Ovary (tissue), 9 donors: ENCODE measurements around the gene EFNA5. TPM values are rescaled to one million over a fixed set of nuclear protein-coding genes. Genes with fewer than 3 reads are reported as not detected.

Experiments used
- DNase-seq, 5 donors: peaks; one replicate each; pipeline ENCODE4 v3.0.0-alpha.2; 2019 to 2020
- H3K27ac ChIP-seq, 2 donors: fragments of 200-600 bp; one replicate each; pipeline versions ENCODE4 v1.5.1 to v1.8.0; 2019 to 2022
- H3K27me3 ChIP-seq: fragments of 200-600 bp; one replicate; pipeline ENCODE4 v1.8.0; 2022
- H3K36me3 ChIP-seq: fragments of 200-600 bp; sonication (generic); one replicate; pipeline ENCODE4 v1.5.1; 2019
- H3K4me1 ChIP-seq: one replicate; pipeline ENCODE4 v1.8.1; 2013; ENCODE audit warnings: mild to moderate bottlenecking, moderate library complexity; ENCODE audit not compliant: insufficient read depth
- H3K4me3 ChIP-seq: fragments of 200-600 bp; sonication (generic); one replicate; pipeline ENCODE4 v1.5.1; 2017
- H3K9me3 ChIP-seq, 2 donors: fragments of 200-600 bp in 1 of 2; sonication (generic) in 1 of 2; one replicate each; pipeline versions ENCODE4 v1.5.1 to v1.8.1; 2013 to 2019; ENCODE audit warnings: mild to moderate bottlenecking in 1 of 2, moderate library complexity in 1 of 2
- EP300 ChIP-seq: sonication (generic); formaldehyde crosslinking; IDR thresholded peaks from one replicate; pipeline ENCODE4 v1.6.1; 2017; ENCODE audit warnings: antibody characterized with exemption
- POLR2A ChIP-seq: fragments of 450-650 bp; IDR thresholded peaks from one replicate; pipeline ENCODE4 v1.6.1; 2017; ENCODE audit warnings: antibody characterized with exemption, mild to moderate bottlenecking, moderate library complexity
- WGBS, 3 donors: extraction: QIAGEN DNeasy Blood & Tissue Kit in 1 of 3; methylation state at CpG; one replicate each; pipeline versions ENCODE4 v1.1.5 to v1.1.7; 2013 to 2017; 5-methylcytosine and 5-hydroxymethylcytosine counted together
- intact Hi-C, 4 donors: fragments of 100-400 bp; cut with DNase I; formaldehyde crosslinking; loops; one replicate each; pipeline versions ENCODE4 v1.11.0 to v1.15.1; 2022 to 2023
- polyA plus RNA-seq, 2 donors: library from polyadenylated mRNA; stranded (reverse); fragments of 200-250 nt in 1 of 2; fragments of 350-450 nt in 1 of 2; fragmentation: Illumina TruSeq in 1 of 2; extraction: RNeasy Lipid Tissue Mini Kit (QIAGEN cat#74804) in 1 of 2; gene quantifications; one replicate each; pipeline ENCODE4 v1.2.3, GENCODE V29; 2013 to 2014
- total RNA-seq, 7 donors: library from RNA; depleted of rRNA in 2 of 7; stranded (reverse); fragments of >200 nt in 2 of 7; fragmentation: NEBNext Ultra II Directional in 3 of 7; extraction: Animal tissue kit (Norgen Biotek cat#: 25700) in 3 of 7; gene quantifications; one replicate each; pipeline versions ENCODE4 v1.1.0 to v1.2.4, GENCODE V29; 2016 to 2023
- TF ChIP-seq, protein P1 (sequence below), 3 donors: fragments of 450-650 bp in 2 of 3; fragments of 200-600 bp in 1 of 3; IDR thresholded peaks; one replicate each; pipeline versions ENCODE4 v1.5.1 to v1.8.0; 2016 to 2022; ENCODE audit warnings: antibody characterized with exemption in 3 of 3, mild to moderate bottlenecking in 1 of 3
- donor health status: DM: no; HTN: no; CAD: no; lungs with moderate emphysema.
- donor health status: DM: no; HTN: no; CAD: no.
- donor health status: Bipolar disorder and iron deficiency.
- donor health status: DM: yes; HTN: yes; CAD: no.
- donor health status: DM: no; HTN: no; CAD: no.
- donor health status: DM: yes; HTN: yes; CAD: no.

The EFNA5 gene
- total and polyA plus RNA-seq, 9 donors: 1.5 to 20.6 (median 7.7) TPM

DNA sequence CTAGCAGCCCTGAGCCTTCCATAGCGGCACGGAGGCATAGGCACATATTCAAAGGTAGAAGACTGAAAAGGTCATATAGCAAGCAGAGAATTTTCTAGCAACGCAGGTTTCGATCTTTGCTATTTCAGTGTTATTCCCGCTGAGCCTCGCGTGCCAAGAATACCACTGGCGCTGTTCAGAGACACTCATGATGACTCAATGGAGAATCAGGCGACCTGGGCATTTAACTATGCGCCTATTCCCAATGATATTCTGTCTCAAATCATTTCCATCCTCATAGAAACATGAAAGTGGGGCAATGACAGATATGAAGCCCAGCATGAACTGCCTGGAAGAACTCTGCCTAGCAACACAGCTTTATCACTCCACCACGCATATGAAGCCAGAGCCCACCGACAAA lies 59.9 kb downstream of the EFNA5 start:
- intact Hi-C loops: no loop called here

GRCh38 chr5:107607671-107608345 lies 62.9 kb downstream of the EFNA5 start:
- H3K4me3 ChIP-seq: no peak overlapping the region
- 64 to 70% (median 66%) methylated on average over 9 of the region's 9 CpGs for whole genome bisulfite sequencing, 3 donors
- H3K9me3 ChIP-seq: no peaks in the 10 kb centered on the region
- intact Hi-C loops: no loop called here
- no peaks in the 10 kb centered on the region for H3K4me1 ChIP-seq
- DNase-seq: no peak
- H3K36me3 ChIP-seq: no peaks in the 10 kb centered on the region
- TF ChIP-seq EP300 (no peak), POLR2A (no peak)
- TF ChIP-seq, protein P1, sequence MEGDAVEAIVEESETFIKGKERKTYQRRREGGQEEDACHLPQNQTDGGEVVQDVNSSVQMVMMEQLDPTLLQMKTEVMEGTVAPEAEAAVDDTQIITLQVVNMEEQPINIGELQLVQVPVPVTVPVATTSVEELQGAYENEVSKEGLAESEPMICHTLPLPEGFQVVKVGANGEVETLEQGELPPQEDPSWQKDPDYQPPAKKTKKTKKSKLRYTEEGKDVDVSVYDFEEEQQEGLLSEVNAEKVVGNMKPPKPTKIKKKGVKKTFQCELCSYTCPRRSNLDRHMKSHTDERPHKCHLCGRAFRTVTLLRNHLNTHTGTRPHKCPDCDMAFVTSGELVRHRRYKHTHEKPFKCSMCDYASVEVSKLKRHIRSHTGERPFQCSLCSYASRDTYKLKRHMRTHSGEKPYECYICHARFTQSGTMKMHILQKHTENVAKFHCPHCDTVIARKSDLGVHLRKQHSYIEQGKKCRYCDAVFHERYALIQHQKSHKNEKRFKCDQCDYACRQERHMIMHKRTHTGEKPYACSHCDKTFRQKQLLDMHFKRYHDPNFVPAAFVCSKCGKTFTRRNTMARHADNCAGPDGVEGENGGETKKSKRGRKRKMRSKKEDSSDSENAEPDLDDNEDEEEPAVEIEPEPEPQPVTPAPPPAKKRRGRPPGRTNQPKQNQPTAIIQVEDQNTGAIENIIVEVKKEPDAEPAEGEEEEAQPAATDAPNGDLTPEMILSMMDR (IDR thresholded peaks at IDR 0.05): no peak
- no peaks in the 10 kb centered on the region for H3K27me3 ChIP-seq
- H3K27ac ChIP-seq: no peak overlapping the region

More for the DNA sequence above, 59.9 kb downstream of the EFNA5 start:
- no peak for TF ChIP-seq POLR2A
- TF ChIP-seq, protein P1 (IDR thresholded peaks at IDR 0.05): no peak
- TF ChIP-seq EP300: no peak
- Histone ChIP-seq H3K9me3 (no peaks in the 10 kb centered on the region), H3K4me1 (no peaks in the 10 kb centered on the region), H3K4me3 (no peak overlapping the region), H3K27ac (no peak overlapping the region), H3K27me3 (no peaks in the 10 kb centered on the region), H3K36me3 (no peaks in the 10 kb centered on the region)
- no peak for DNase-seq
- WGBS, 3 donors: 97% methylated on average over 12 of the region's 12 CpGs

GRCh38 chr5:107607196-107607595 lies 63.5 kb downstream of the EFNA5 start:
- H3K4me1 ChIP-seq: no peaks in the 10 kb centered on the region
- no peak overlapping the region for H3K4me3 ChIP-seq
- no peak overlapping the region for H3K27ac ChIP-seq
- intact Hi-C loops: no loop called here
- no peak for TF ChIP-seq POLR2A
- TF ChIP-seq, protein P1 (IDR thresholded peaks at IDR 0.05): no peak
- no peak for TF ChIP-seq EP300
- no peaks in the 10 kb centered on the region for H3K27me3 ChIP-seq
- H3K9me3 ChIP-seq: no peaks in the 10 kb centered on the region
- WGBS, 3 donors: 91 to 93% (median 93%) methylated on average over 6 of the region's 6 CpGs
- no peak for DNase-seq
- no peaks in the 10 kb centered on the region for H3K36me3 ChIP-seq

GRCh38 chr5:107605596-107606125 lies 65.1 kb downstream of the EFNA5 start:
- no peak for DNase-seq
- Histone ChIP-seq H3K4me3 (no peak overlapping the region), H3K36me3 (no peaks in the 10 kb centered on the region), H3K27ac (no peak overlapping the region), H3K4me1 (no peaks in the 10 kb centered on the region), H3K27me3 (no peaks in the 10 kb centered on the region), H3K9me3 (no peaks in the 10 kb centered on the region)
- intact Hi-C loops: no loop called here
- 65 to 75% (median 71%) methylated on average over 2 of the region's 2 CpGs for WGBS, 3 donors
- TF ChIP-seq, protein P1 (IDR thresholded peaks at IDR 0.05): no peak
- TF ChIP-seq POLR2A: no peak
